Brain microvascular endothelial cell (primary cell): ENCODE data around the gene CRNKL1.

ENCODE experiments used
- DNase-seq: peaks from one replicate; pipeline ENCODE4 v3.0.0-alpha.2; 2020
- H3K27ac ChIP-seq: fragments of 250-450 bp; sonication (Bioruptor Pico); 2 replicates; pipeline ENCODE4 v1.5.1; 2020; ENCODE audit warnings: mild to moderate bottlenecking, moderate library complexity
- H3K27me3 ChIP-seq: fragments of 250-450 bp; sonication (Bioruptor Pico); replicated peaks from 2 replicates; pipeline ENCODE4 v1.5.1; 2020; ENCODE audit warnings: mild to moderate bottlenecking
- H3K36me3 ChIP-seq: fragments of 250-450 bp; sonication (Bioruptor Pico); replicated peaks from 2 replicates; pipeline ENCODE4 v1.5.1; 2020; ENCODE audit warnings: mild to moderate bottlenecking
- H3K4me3 ChIP-seq: 2 replicates; pipeline ENCODE4 v1.5.1; 2011; ENCODE audit warnings: low read depth, mild to moderate bottlenecking, control low read depth, low read length, moderate library complexity
- CTCF ChIP-seq: IDR thresholded peaks from 2 replicates; pipeline ENCODE4 v1.5.1; 2011; ENCODE audit warnings: low read depth, mild to moderate bottlenecking, moderate library complexity, low read length, control low read depth, inconsistent platforms; ENCODE audit errors: missing control alignments
- in situ Hi-C: cut with HindIII; loops from 2 replicates; pipeline ENCODE4 v1.10.0; 2017; ENCODE audit warnings: low sequenced_read_pairs, low pct_ligation_motif_present

CRNKL1 gene

GRCh38 chr20:20051767-20052073, 546 bp downstream of the CRNKL1 start:
- no peaks in the 10 kb centered on the region for H3K27me3 ChIP-seq
- no peak for TF ChIP-seq CTCF
- in situ Hi-C loops, result no loop called here

GRCh38 chr20:20039752-20040387, 12.4 kb downstream of the CRNKL1 start:
- H3K27ac ChIP-seq, result no peak overlapping the region
- no peak for DNase-seq
- no peak for TF ChIP-seq CTCF
- H3K4me3 ChIP-seq, result no peak overlapping the region
- H3K36me3 ChIP-seq, result peaks cover 58% of the 10 kb centered on the region
- in situ Hi-C loops, result no loop called here
- no peaks in the 10 kb centered on the region for H3K27me3 ChIP-seq

More at GRCh38 chr20:20051767-20052073, 546 bp downstream of the CRNKL1 start:
- H3K4me3 ChIP-seq, result peak overlapping the region; percentile 93
- peak overlapping the region; percentile 59 for H3K27ac ChIP-seq
- peaks cover 21% of the 10 kb centered on the region for H3K36me3 ChIP-seq
- no peak for DNase-seq

GRCh38 chr20:20038586-20038985, 13.7 kb downstream of the CRNKL1 start:
- DNase-seq, result no peak
- H3K27me3 ChIP-seq, result no peaks in the 10 kb centered on the region
- in situ Hi-C loops, result no loop called here
- TF ChIP-seq CTCF, result no peak
- H3K36me3 ChIP-seq, result peaks cover 54% of the 10 kb centered on the region
- no peak overlapping the region for H3K4me3 ChIP-seq
- H3K27ac ChIP-seq, result no peak overlapping the region

- H3K27ac ChIP-seq, result no peak overlapping the region
- no peak for TF ChIP-seq CTCF
- in situ Hi-C loops, result no loop called here
- H3K4me3 ChIP-seq, result no peak overlapping the region
- no peaks in the 10 kb centered on the region for H3K27me3 ChIP-seq
- no peak for DNase-seq
- H3K36me3 ChIP-seq, result peaks cover 50% of the 10 kb centered on the region
Measured at GRCh38 chr20:20037960-20038359, 14.3 kb downstream of the CRNKL1 start.

GRCh38 chr20:20036756-20037155, 15.5 kb downstream of the CRNKL1 start:
- Histone ChIP-seq H3K27me3 (no peaks in the 10 kb centered on the region), H3K36me3 (peaks cover 50% of the 10 kb centered on the region), H3K4me3 (no peak overlapping the region), H3K27ac (no peak overlapping the region)
- DNase-seq, result no peak
- TF ChIP-seq CTCF, result no peak
- in situ Hi-C loops, result no loop called here

- H3K27me3 ChIP-seq, result no peaks in the 10 kb centered on the region
- no peak for TF ChIP-seq CTCF
- H3K36me3 ChIP-seq, result peaks cover 47% of the 10 kb centered on the region
- H3K27ac ChIP-seq, result no peak overlapping the region
- in situ Hi-C loops, result no loop called here
- no peak overlapping the region for H3K4me3 ChIP-seq
- DNase-seq, result no peak
Measured at GRCh38 chr20:20034486-20034885, 17.8 kb downstream of the CRNKL1 start.
